NCI-H524 (cell line): ENCODE results near the gene ZNFX1.

ENCODE experiments used
- DNase-seq, 2 experiments: peaks; one replicate each; lab custom pipeline; 2025; lab: John Stamatoyannopoulos, UW

Gene ZNFX1

DNA sequence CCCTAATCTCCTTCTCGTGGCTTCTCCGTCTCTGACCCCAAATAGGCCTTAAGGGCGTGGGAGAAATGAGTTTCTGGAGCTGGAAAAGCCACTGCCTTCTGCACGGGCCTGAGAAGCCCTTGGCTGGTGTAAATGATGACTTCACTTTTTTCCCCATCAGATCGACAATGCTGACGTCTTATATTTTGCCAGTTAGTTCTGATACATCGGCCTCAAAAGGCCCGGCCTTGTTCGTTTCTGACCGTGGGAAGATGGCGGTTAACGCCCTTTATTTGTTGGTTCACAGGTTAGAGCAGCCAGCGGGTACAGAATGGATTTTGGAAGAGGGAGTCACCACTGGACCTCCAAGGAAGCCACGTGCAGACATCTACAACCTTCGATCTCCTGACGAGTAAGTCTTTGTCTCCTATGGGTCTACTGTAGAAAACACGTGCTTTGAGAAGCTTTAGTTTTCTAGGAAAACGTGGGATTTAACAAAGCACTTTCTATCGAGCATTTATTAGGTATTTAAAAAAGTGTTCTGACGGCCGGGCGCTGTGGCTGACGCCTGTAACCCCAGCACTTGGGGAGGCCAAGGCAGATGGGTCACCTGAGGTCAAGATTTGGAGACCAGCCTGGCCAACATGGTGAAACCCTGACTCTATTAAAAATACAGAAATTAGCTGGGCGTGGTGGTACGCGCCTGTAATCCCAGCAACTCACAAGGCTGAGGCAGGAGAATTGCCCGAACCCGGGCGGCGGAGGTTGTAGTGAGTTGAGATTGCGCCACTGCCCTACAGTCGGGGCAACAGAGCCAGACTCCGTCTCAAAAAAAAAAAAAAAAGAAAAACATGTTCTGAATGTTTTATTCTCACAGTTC is 1.2 kb upstream of the ZNFX1 start:
- no peak for DNase-seq

DNA sequence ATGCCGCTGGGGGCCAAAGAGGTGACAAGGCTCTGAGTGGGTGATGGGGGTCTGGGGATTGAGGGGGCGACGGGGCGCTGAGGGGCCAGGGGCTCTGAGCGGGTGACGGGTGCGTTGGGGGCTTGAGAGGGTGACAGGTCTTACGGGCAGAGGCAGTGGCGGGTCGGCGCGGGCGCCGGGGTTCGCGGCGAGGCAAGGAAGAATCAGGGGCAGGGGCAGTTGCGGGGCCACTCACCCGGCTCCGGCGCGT is 146 bp downstream of the ZNFX1 start:
- no peak for DNase-seq

DNA sequence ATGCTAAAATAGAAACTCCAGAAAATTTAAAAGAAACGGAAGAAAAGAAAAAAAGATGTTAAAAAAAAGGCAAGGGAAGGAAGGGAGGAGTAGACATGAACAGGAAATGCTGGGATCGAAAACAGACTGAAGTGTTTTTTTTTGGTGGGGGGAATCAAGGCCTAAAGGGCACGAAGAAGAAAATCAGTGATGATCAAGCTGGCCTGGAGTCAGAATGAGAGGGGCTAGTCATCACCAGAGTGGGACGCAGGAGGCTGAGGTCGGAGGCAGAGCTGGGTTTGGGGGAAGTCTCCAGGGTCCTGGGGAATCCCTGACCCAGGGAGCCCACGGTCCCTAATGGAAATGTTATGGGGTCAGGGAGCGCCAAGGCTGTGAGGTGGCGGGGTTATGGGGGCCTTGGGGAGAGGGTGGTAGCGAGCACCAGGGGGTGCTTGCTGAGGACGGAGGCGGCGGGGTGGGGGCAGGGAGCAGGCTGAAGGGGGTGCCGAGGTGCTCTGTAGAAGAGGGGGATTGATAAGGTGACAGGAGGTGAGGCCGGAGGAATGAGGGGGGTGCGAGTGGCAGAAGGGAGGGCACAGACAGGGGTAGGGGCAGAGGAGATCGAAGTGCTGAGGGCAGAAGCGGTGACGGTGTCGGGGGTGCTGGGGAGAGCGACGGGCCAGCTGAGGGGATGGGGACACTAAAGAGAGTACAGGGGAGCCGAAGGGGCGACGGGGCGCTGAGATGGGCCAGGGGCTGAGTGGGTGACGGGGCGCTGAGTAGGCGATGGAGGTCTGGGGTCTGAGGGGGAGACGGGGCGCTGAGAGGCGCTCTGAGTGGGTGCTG is 684 bp downstream of the ZNFX1 start:
- no peak for DNase-seq

DNA sequence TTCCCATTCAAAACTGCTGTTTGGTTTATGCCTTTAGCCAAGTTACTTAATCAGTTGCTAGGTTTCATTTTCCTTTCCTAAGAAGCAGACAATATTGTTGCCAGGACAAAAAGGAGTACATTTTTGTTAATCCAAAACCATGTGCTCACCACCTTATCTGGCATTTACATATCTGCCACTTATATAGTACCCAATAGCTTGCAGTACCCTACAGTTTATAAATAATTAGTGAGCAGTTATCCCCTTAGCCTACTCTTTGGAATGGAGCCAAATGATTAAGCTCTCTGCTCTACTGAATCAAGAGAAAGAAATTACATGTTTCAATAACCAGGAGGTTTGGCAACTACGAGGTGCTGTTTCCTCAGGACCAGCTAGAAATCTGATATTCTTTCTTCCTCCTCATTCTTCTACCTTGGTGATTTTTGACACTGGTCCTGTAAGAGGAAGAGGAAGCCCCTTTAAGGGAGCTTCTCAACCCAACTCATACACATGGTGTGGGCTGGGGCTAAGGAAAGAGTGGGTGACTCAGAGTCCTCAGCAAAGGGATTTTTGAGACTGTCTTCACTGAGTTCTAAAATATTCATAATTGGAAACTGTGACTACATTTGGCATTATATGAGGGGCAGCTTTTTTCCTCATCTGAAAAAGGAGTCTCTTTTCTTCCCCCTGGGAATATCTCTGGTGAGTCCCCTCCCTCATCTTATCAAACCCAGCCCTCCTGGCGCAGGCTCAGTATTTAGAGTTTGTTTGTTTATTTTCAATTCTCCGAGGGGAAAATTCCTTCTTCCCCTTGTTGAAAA is 1.5 kb downstream of the ZNFX1 start:
- peak; percentile 26 to 52 for DNase-seq

- DNase-seq: no peak
Observed at GRCh38 chr20:49275636-49276035, 2.2 kb downstream of the ZNFX1 start.

DNA sequence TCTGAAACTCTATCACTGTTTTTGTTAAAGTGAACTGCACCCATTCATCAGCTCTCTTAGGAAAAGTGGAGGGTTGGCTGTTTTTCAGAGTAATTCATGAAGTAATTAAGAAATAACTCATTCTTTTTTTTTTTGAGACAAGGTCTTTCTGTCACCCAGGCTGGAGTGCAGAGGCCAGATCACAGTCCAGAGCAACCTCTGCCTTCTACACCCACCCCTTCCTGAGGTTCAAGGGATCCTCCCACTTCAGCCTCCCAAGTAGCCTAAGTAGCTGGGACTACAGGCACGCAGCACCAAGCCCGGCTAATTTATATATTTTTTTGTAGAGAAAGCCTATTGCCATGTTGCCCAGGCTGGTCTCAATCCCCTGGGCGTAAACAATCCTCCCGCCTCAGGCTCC is 2.6 kb downstream of the ZNFX1 start:
- no peak for DNase-seq

DNA sequence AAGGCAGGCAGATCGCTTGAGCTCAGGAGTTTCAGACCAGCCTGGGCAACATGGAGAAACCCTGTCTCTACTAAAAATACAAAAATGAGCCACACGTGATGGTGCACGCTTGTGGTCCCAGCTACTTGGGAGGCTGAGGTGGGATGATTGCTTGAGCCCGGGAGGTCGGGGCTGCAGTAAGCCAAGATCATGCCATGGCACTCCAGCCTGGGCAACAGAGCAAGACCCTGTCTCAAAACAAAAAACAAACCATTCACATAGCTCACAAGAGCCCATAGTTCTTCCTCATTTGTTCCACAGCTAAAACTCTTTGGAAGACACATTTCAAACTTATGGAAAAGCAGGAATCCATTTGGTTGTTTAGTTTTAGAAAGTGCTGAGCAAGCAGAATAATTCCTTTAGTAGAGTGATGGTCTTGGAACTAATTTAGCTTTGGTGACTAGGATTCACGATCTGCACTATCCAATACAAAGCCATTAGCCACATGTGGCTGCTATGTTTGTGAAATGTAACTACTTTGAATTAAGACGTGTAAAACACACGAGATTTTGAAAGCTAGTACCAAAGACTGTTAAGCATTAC is 4.1 kb downstream of the ZNFX1 start:
- DNase-seq: no peak

DNA sequence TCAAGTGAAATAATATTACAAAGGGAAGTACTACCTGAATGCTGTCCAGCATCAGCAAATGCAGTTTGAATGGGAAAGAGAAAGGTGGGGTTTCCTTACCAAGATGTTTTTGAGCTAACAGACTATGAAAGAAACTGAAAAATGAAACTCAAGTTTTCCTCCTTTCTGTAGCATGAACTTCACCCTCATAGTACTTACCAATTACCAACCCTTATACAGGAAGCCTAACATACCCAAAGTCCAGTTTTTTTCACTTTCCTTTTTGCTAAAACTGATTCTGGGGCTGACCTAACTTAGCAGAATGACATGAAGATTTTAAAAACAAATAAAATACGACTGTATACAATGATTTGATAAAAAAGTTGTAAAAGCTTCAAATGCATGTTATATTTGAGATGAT is 5.2 kb downstream of the ZNFX1 start:
- DNase-seq: no peak

GRCh38 chr20:49270736-49271135 is 7.1 kb downstream of the ZNFX1 start:
- DNase-seq: no peak

- DNase-seq: no peak
Observed at GRCh38 chr20:49270177-49270576, 7.7 kb downstream of the ZNFX1 start.

- no peak for DNase-seq
Observed at GRCh38 chr20:49268600-49269365, 9.1 kb downstream of the ZNFX1 start.

DNA sequence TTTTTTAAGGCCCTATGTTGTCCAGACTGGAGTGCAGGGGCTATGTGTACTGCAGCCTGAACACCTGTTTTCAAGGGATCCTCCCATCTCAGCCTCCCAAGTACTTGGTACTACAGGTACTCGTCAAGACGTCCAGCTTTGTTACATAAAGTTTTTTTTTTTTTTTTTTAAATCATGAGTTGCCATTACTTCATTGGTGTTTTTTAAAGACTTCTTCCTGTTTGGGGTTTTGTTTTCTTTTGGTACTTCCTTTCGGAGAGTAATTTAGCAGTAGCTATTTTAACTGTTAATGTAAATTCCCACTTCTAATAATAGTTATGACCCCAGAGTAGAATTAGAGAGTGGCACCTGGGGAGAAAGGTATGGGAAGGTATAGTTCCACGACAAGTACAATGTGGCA is 10.5 kb downstream of the ZNFX1 start:
- DNase-seq: no peak

GRCh38 chr20:49262444-49262843 is 15.4 kb downstream of the ZNFX1 start:
- DNase-seq: no peak

- DNase-seq: no peak
Observed at GRCh38 chr20:49261173-49261572, 16.7 kb downstream of the ZNFX1 start.

GRCh38 chr20:49260218-49260617 is 17.6 kb downstream of the ZNFX1 start:
- DNase-seq: no peak

GRCh38 chr20:49259799-49260198 is 18.1 kb downstream of the ZNFX1 start:
- no peak for DNase-seq

DNA sequence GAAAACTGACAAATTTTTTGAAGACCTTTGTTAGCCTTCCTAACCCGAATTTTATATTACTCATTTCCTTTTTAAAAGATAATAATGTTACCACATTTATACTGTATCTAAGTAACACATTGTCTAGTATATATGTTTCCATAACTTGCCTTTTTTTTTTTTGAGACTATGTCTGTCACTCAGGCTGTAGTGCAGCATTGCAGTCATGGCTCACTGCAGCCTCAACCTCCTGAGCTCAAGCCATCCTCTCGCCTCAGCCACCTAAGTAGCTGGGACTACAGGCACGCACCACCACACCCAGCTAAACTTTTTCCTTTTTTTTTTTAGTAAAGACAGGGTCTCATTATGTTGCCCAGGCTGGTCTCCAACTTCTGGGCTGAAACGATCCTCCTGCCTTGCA is 18.6 kb downstream of the ZNFX1 start:
- no peak for DNase-seq

GRCh38 chr20:49256261-49256660 is 21.6 kb downstream of the ZNFX1 start:
- DNase-seq: no peak

- peak in 1 of 2 experiments; percentile 41 for DNase-seq
Observed at GRCh38 chr20:49252556-49253350, 25.1 kb downstream of the ZNFX1 start.

- no peak for DNase-seq
Observed at GRCh38 chr20:49248879-49249665, 28.8 kb downstream of the ZNFX1 start.
